Esophagus muscularis mucosa (tissue), 4 donors: ENCODE measurements around the gene OSBPL10. TPM values are rescaled to one million over a fixed set of nuclear protein-coding genes. Genes with fewer than 3 reads are reported as not detected.

Experiments
- DNase-seq: peaks from one replicate; pipeline ENCODE4 v3.0.0-alpha.2; 2017; ENCODE audit errors: extremely low spot score
- H3K27ac ChIP-seq, 4 donors: fragments of 200-600 bp; sonication (generic); replicated peaks in 1 of 4; 1 replicate in 3 of 4; 2 replicates in 1 of 4; pipeline ENCODE4 v1.5.1; 2016 to 2019; ENCODE audit warnings: mild to moderate bottlenecking in 1 of 4
- H3K27me3 ChIP-seq, 4 donors: fragments of 200-600 bp; sonication (generic); one replicate each; pipeline versions ENCODE4 v1.5.1 to v1.6.0; 2016 to 2019
- H3K36me3 ChIP-seq, 4 donors: fragments of 200-600 bp; sonication (generic); one replicate each; pipeline ENCODE4 v1.5.1; 2016 to 2019
- H3K4me1 ChIP-seq, 4 donors: fragments of 200-600 bp; sonication (generic); one replicate each; pipeline ENCODE4 v1.5.1; 2016 to 2019
- H3K4me3 ChIP-seq, 4 donors: fragments of 200-600 bp; sonication (generic); 1 replicate in 2 of 4; 2 replicates in 2 of 4; pipeline ENCODE4 v1.5.1; 2016 to 2019; ENCODE audit warnings: mild to moderate bottlenecking in 4 of 4, moderate library complexity in 1 of 4
- H3K9me3 ChIP-seq, 4 donors: fragments of 200-600 bp; sonication (generic); 1 replicate in 3 of 4; 2 replicates in 1 of 4; pipeline ENCODE4 v1.5.1; 2016 to 2019
- EP300 ChIP-seq: sonication (generic); formaldehyde crosslinking; IDR thresholded peaks from one replicate; pipeline ENCODE4 v1.6.1; 2017; ENCODE audit warnings: antibody characterized with exemption
- POLR2A ChIP-seq: fragments of 450-650 bp; IDR thresholded peaks from one replicate; pipeline ENCODE4 v1.6.1; 2017; ENCODE audit warnings: antibody characterized with exemption, moderate library complexity, mild to moderate bottlenecking, low read depth
- POLR2AphosphoS5 ChIP-seq, 2 donors: sonication (generic); formaldehyde crosslinking; IDR thresholded peaks; one replicate each; pipeline ENCODE4 v1.6.1; 2017; ENCODE audit warnings: antibody characterized with exemption in 2 of 2
- WGBS: methylation state at CpG from one replicate; pipeline ENCODE4 v1.1.5; 2018; 5-methylcytosine and 5-hydroxymethylcytosine counted together
- intact Hi-C: fragments of 100-400 bp; cut with DNase I; formaldehyde crosslinking; loops from one replicate; pipeline ENCODE4 v1.15.1; 2023
- total RNA-seq, 4 donors: library from RNA; depleted of rRNA; stranded (reverse); fragments of >200 nt; gene quantifications; one replicate each; pipeline versions ENCODE4 v1.1.0 to v1.2.1, GENCODE V29; 2016
- TF ChIP-seq, protein P1 (sequence below), 3 experiments: fragments of 200-600 bp in 2 of 3; fragments of 450-650 bp in 1 of 3; sonication (generic) in 2 of 3; IDR thresholded peaks; one replicate each; pipeline ENCODE4 v1.5.1; 2017 to 2019; ENCODE audit warnings: antibody characterized with exemption in 3 of 3, mild to moderate bottlenecking in 2 of 3, moderate library complexity in 1 of 3

OSBPL10 gene
- total RNA-seq, 4 donors from 2014 or later = 6.3 to 12.2 (median 7.6) TPM

DNA sequence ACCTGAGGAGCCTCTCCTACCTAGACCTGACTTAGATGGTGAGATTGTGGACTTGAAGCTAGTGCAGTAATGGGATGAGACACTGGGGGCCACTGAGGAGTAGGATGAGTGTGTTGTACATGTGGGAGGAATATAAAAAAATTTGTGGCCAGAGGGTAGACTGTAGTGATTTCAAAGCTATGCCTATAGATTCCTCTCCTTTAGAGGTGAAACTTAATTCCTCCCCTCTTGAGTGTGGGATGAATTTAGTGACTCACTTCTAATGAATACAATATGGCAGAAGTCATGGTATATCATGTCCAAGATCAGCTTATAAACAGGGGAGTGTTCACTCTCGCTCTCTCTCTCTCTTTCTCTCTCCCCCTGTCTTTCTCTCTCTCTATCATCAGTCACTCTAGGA lies 7.2 kb upstream of the OSBPL10 start:
- intact Hi-C loops = no loop called here
- H3K27ac ChIP-seq = no peak overlapping the region
- no peak for DNase-seq
- H3K27me3 ChIP-seq = no peaks in the 10 kb centered on the region
- WGBS = 100% methylated on average over 1 of the region's 1 CpG
- TF ChIP-seq POLR2A (no peak), EP300 (no peak), POLR2AphosphoS5 (IDR thresholded peaks at IDR 0.05) (no peak)
- TF ChIP-seq, protein P1, sequence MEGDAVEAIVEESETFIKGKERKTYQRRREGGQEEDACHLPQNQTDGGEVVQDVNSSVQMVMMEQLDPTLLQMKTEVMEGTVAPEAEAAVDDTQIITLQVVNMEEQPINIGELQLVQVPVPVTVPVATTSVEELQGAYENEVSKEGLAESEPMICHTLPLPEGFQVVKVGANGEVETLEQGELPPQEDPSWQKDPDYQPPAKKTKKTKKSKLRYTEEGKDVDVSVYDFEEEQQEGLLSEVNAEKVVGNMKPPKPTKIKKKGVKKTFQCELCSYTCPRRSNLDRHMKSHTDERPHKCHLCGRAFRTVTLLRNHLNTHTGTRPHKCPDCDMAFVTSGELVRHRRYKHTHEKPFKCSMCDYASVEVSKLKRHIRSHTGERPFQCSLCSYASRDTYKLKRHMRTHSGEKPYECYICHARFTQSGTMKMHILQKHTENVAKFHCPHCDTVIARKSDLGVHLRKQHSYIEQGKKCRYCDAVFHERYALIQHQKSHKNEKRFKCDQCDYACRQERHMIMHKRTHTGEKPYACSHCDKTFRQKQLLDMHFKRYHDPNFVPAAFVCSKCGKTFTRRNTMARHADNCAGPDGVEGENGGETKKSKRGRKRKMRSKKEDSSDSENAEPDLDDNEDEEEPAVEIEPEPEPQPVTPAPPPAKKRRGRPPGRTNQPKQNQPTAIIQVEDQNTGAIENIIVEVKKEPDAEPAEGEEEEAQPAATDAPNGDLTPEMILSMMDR (IDR thresholded peaks at IDR 0.05) = no peak
- no peak overlapping the region for H3K4me3 ChIP-seq
- H3K4me1 ChIP-seq = no peaks in the 10 kb centered on the region
- H3K36me3 ChIP-seq = no peaks in the 10 kb centered on the region
- peaks cover 0 to 34% (median 21%) of the 10 kb centered on the region in 4 donors for H3K9me3 ChIP-seq

DNA sequence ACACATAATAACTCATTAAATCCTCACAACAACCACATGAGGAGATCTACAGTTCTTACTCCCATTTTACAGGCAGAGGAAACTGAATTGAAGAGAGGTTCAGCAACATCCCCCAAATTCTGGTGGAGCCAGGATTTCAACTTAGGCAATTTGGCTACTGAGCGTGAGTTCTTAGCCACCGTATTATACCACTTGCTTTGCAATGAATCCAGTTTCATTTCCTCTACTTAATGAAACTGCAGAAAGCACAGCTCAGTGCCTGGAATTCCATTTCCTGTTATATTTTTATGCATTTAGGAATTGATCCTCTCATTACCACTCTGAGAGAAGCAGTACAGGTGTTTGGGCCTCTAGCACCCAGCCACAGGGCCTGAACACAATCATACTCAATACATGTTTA lies 4.8 kb upstream of the OSBPL10 start:
- Histone ChIP-seq H3K4me3 (no peak overlapping the region), H3K27me3 (no peaks in the 10 kb centered on the region), H3K9me3 (peaks cover 0 to 34% (median 16%) of the 10 kb centered on the region in 4 donors), H3K36me3 (no peaks in the 10 kb centered on the region), H3K27ac (no peak overlapping the region), H3K4me1 (peaks cover 4 to 12% (median 7%) of the 10 kb centered on the region in 4 donors)
- WGBS = 78% methylated on average over 2 of the region's 2 CpGs
- intact Hi-C loops = no loop called here
- TF ChIP-seq EP300 (no peak), POLR2AphosphoS5 (IDR thresholded peaks at IDR 0.05) (no peak), POLR2A (no peak)
- TF ChIP-seq, protein P1 (IDR thresholded peaks at IDR 0.05) = no peak
- DNase-seq = no peak

DNA sequence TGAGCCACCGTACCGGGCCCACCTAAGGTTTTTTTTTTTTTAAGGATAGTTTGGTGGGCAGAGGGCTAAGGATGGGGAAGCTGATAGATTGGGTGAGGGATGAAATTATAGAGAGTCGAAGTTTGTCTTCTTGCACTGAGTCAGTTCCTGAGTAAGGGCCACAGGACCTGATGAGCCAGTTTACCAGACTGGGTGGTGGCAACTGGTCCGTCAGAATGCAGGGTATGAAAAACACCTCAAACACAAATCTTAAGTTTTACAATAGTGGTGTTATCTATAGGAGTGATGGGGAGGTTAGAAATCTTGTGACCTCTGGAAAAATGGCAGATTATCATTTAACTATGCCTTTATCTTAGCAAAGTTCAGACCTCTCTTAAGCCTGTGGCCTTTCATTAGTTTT lies 3.3 kb upstream of the OSBPL10 start:
- peaks cover 14 to 27% (median 21%) of the 10 kb centered on the region in 4 donors for H3K4me1 ChIP-seq
- no peaks in the 10 kb centered on the region for H3K27me3 ChIP-seq
- intact Hi-C loops = no loop called here
- H3K9me3 ChIP-seq = peaks cover 0 to 22% (median 5%) of the 10 kb centered on the region in 4 donors
- no peak overlapping the region for H3K4me3 ChIP-seq
- TF ChIP-seq EP300 (no peak), POLR2AphosphoS5 (IDR thresholded peaks at IDR 0.05) (no peak), POLR2A (no peak)
- TF ChIP-seq, protein P1 (IDR thresholded peaks at IDR 0.05) = no peak
- H3K27ac ChIP-seq = no peak overlapping the region
- no peak for DNase-seq
- no peaks in the 10 kb centered on the region for H3K36me3 ChIP-seq
- 92% methylated on average over 4 of the region's 4 CpGs for WGBS

DNA sequence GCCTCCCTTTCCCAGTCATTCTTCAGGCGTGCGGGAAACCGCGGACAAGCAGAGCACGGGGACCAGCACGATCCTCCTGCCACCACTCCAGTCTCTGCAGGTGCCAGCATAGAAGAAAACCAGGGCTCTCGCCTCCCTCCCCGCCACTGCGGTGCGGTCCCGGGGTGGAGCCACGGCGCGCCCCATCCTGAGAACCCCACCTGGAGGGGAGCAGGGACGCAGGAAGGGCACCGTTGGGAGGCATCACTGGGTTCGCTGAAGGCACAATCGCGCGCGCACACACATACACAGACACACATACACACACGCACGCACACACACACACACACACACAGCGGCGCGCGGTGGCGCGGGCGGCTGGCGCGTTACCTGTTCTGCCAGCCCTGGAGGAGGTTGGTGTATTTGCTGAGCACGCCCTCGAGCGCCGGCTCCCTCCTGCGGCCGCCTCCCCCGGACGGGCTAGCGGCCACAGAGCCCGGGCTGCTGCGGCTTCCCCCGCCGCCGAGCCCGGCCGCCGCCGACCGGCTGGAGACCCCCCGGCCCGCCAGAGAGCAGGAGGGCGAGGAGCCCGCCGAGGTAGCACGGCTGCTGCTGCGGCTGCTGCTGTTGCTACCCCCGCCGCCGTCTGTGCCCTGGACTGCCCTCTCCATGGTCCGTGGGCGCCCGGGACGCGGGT lies 394 bp downstream of the OSBPL10 start:
- H3K9me3 ChIP-seq = no peaks in the 10 kb centered on the region
- H3K36me3 ChIP-seq = no peaks in the 10 kb centered on the region
- intact Hi-C loops = no loop called here
- TF ChIP-seq, protein P1 (IDR thresholded peaks at IDR 0.05) = no peak
- no peak for TF ChIP-seq POLR2A
- TF ChIP-seq EP300 = no peak
- no peak for TF ChIP-seq POLR2AphosphoS5 (IDR thresholded peaks at IDR 0.05)
- H3K4me3 ChIP-seq = peak overlapping the region; percentile 74 to 86 (median 78)
- H3K4me1 ChIP-seq = peaks cover 14 to 28% (median 26%) of the 10 kb centered on the region in 4 donors
- DNase-seq = no peak
- peak overlapping the region; percentile 82 to 90 (median 85) for H3K27ac ChIP-seq
- 1% methylated on average over 10 of the region's 66 CpGs for WGBS
- no peaks in the 10 kb centered on the region for H3K27me3 ChIP-seq
